ENCODE data around the gene CALN1.
A peak's percentile ranks its signal among the peaks of the same experiment; 100 is the strongest.
"Not testable (repeated sequence)": the region's sequence is repeated elsewhere in the genome, so short reads cannot be mapped to it uniquely, and the experiment has no call there.

CALN1 gene

DNA sequence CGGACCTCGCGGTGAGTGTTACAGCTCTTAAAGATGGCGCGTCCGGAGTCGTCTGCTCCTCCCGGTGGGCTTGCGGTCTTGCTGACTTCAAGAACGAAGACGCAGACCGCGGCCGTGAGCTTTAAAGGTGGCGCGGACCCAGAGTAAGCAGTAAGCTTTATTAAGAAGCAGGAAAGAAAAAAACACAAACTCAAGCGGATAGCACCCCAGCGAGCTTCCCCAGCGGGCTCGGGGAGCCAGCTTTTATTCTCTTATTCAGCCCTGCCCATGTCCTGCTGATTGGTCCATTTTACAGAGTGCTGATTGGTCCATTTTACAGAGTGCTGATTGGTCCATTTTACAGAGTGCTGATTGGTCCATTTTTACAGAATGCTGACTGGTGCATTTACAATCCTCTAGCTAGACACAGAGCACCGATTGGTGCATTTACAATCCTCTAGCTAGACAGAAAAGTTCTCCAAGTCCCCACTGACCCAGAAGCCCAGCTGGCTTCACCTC lies at the start of gene CALN1:
Gene CALN1, minus strand, starts transcription at position 218 of the 498 bp plus-strand sequence.
- not testable (repeated sequence) for H3K27ac Mint-ChIP-seq, H3K27me3 Mint-ChIP-seq, H3K36me3 Mint-ChIP-seq, H3K9me3 Mint-ChIP-seq, ATAC-seq, H3K4me3 Mint-ChIP-seq, H3K4me1 Mint-ChIP-seq

DNA sequence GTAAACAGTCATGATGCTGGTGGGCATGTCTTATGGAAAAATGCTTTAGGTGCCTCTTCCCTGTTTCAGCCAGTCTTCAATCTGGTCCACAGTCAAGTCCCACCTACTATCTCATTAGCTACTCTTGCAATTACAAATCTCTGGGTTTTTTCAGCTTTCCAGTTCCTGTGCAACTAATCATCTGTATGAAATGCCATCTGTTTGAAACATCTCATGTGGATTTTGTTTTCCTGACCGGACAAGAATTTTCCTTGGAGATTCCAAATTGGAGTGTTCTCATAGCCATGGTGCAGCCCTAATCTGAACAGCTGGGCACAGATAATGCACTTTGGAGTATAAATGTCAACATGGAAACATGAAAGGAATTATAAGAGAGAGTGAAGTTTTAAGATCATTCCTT lies 41.3 kb upstream of the CALN1 start:
- H3K27ac Mint-ChIP-seq = no peak overlapping the region
- H3K36me3 Mint-ChIP-seq = no peaks in the 10 kb centered on the region
- H3K4me1 Mint-ChIP-seq = no peaks in the 10 kb centered on the region
- H3K4me3 Mint-ChIP-seq = no peak overlapping the region
- ATAC-seq = no peak
- H3K27me3 Mint-ChIP-seq = peaks cover 9% of the 10 kb centered on the region
- H3K9me3 Mint-ChIP-seq = peaks cover 7% of the 10 kb centered on the region

DNA sequence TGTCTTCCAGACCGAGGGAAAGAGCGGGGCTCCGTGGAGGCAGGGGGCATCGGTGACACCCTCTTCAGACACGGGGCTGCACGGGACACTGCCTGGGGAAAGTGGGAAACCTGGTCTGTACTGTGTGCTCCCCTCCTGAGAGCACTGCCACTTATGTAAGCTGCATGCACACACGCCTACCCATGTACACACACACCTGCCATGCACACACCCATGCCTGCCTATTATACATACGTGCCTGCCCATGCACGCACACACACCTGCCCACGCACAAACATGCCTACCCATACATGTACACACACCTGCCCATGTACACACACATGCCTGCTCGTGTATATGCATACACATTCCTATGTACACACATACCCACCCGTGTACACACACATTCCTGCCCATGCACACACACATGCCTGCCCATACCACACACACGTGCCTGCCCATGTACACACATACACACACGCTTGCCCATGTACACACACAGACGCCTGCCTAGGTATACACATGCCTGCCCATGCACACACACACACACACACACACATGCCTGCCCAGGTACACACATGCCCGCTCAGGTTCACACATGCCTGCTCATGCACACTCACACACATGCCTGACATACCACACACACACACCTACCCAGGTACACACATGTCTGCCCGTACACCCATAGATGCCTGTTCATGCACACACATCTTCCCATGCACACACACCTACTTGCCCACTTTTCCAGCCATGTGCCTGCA lies 35.5 kb upstream of the CALN1 start:
- Mint-ChIP-seq H3K36me3 (no peaks in the 10 kb centered on the region), H3K27ac (no peak overlapping the region), H3K4me1 (peaks cover 7% of the 10 kb centered on the region), H3K27me3 (peaks cover 34% of the 10 kb centered on the region), H3K9me3 (peaks cover 7% of the 10 kb centered on the region), H3K4me3 (no peak overlapping the region)
- ATAC-seq = no peak

DNA sequence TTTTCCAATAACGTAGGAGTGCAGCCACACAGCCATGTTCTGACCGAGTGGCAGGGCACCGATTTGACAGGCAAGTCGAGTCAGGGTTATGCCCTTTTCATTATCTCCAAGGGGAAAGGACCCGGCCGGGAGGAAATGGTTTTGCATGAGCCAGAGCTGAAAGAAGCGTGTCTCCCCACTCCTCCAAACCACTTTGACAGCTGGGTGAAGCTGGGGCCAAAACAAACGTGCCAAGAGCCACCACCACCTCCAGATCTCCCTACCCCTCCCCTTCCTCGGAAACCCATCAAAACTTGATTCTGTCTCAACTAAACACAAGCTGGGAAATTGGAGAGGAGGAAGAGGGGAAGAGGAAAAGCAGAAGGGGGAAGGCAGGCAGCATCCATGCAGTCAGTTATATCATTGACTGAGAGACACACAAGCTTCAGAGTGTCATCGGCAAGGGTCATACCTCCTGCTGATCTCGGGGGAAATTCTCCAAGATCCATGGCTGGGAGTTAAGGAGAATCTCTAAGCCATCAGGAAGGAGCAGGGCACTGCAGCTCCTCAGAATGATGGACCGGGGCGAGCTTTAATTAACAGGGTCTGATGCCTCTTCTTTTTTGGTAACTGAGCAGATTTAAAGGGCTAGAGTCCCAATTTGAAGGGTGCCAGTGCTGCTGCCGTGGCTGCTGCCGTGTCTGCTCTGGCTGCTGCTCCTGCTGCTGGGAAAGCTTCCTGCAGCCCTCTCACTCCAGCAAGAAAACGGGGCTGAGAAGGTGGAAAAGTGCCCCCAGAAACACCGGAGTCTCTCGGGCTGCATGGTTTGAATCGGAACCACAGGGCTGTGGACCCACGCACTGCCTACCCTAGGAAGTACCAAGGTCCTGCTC lies 34.7 kb upstream of the CALN1 start:
- Mint-ChIP-seq H3K36me3 (no peaks in the 10 kb centered on the region), H3K9me3 (peaks cover 4% of the 10 kb centered on the region), H3K4me3 (no peak overlapping the region), H3K4me1 (peaks cover 7% of the 10 kb centered on the region), H3K27me3 (peaks cover 34% of the 10 kb centered on the region), H3K27ac (no peak overlapping the region)
- ATAC-seq = no peak

DNA sequence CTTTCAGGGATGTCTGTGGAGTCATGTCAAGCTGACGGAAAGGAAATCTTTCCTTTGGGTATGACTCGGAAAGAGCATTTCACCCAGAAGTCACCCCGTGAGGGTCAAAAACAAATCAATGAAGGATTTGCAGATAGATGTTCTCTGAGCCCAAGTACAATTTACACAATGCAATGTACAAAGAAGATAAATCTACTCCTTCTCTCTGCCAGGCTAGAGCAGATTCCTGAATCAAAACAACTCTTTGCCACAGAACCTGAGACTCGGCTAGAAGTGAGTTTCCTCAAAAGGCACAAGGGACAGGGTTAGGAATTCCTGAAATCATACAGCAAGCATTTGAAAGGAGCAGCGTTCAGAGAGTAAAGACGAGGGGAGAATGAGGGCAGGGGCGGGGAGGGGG lies 34.0 kb upstream of the CALN1 start:
- Mint-ChIP-seq H3K27me3 (peaks cover 34% of the 10 kb centered on the region), H3K36me3 (no peaks in the 10 kb centered on the region), H3K9me3 (peaks cover 4% of the 10 kb centered on the region), H3K27ac (no peak overlapping the region), H3K4me1 (peaks cover 7% of the 10 kb centered on the region), H3K4me3 (no peak overlapping the region)
- no peak for ATAC-seq

DNA sequence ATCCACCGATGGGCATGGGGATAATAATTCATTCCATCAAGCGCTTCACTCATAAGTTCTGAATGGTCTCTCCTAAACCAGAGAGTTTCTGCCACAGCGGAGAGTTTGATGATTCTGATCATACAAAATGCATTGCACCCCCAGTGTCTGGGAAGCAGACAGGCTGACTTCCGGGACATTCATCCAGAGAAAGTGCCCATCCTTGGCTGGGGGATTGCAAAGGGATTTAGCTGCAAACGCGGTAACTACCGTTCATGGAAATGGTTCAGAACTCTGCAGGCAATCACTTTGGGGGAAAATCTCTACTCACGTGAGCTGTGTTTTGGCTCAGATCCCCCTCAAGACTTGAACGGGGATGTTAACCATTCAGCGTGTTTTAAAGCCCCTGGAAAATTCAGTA lies 33.4 kb upstream of the CALN1 start:
- Mint-ChIP-seq H3K4me1 (peaks cover 7% of the 10 kb centered on the region), H3K9me3 (no peaks in the 10 kb centered on the region), H3K27ac (no peak overlapping the region), H3K36me3 (no peaks in the 10 kb centered on the region), H3K4me3 (no peak overlapping the region), H3K27me3 (peaks cover 34% of the 10 kb centered on the region)
- ATAC-seq = no peak

DNA sequence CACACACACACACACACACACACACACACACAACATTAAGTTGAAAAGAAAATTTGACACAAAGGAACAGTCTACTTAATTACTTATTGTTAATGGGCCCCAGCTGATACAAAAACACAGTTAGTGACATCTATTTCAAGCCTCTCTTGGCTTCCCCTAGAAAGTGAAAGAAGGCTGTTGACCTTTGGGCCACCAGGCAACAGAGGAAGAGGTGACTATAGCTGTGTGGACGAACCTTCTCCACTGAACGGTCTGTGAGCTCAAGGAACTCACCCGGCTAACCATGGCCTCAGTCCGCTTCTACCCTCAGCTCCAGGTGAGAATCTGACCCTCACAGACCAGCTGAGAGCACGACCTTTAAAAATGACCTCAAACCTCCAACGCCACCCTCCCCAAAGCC lies 32.9 kb upstream of the CALN1 start:
- Mint-ChIP-seq H3K4me3 (no peak overlapping the region), H3K27me3 (peaks cover 34% of the 10 kb centered on the region)

DNA sequence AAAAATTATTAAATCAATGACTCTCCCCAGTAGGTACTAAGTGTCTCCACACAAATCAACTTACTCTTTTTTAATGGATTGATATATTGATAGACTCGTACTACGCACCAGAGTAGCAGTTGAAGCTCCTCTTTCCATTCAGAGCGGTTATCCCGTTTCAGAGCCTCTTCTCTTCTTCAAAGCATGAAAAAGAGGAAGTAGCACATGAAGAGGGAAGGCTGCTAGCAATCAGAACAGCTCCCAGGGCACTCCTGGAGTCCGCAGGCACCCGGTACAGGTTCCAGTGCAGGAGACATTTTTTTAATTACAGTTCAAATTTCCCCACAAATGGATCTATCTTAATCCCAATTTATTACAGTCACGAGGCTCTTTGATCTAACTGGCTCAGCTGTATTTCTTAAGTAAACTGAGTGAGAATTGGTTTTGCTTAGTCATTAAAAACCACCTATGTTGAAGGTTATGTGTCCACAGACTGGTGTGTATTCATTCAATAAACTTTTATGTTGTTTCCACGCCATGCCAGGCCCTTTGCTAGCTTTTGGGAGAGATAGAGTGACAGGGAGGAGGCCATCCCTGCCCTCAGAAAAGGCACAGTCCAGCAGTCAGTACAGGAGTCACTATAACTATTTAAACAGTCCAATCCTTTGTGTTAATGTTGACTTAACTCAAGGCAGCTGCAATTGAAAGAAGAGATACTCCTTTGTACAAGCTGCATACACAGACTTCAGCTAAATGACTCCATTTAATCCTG lies 32.1 kb upstream of the CALN1 start:
- H3K4me1 Mint-ChIP-seq = peaks cover 7% of the 10 kb centered on the region
- H3K4me3 Mint-ChIP-seq = no peak overlapping the region
- ATAC-seq = no peak
- H3K27me3 Mint-ChIP-seq = peaks cover 34% of the 10 kb centered on the region
- H3K9me3 Mint-ChIP-seq = no peaks in the 10 kb centered on the region
- no peak overlapping the region for H3K27ac Mint-ChIP-seq
- H3K36me3 Mint-ChIP-seq = no peaks in the 10 kb centered on the region

More for the DNA sequence above, 32.9 kb upstream of the CALN1 start:
- Mint-ChIP-seq H3K36me3 (no peaks in the 10 kb centered on the region), H3K4me1 (peaks cover 7% of the 10 kb centered on the region), H3K27ac (no peak overlapping the region), H3K9me3 (no peaks in the 10 kb centered on the region)
- ATAC-seq = peak; percentile 43

DNA sequence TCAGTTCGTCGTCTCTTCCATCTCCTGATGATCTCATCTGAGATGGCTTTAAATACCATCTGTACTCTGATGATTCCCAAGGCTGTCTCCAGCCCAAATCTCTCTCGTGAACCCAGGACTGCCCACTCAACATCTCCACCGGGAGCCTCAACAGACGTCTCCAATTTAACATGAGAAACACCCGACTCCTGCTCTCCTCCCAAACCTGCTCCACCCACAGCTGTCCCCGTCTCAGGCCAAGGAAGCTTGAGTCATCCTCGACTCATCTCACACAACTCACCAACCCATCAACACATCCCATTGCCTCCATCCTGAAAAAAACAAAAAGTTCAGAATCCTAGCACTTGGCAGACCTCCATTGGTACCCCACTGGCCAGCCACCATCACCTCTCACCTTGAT lies 29.7 kb upstream of the CALN1 start:
- Mint-ChIP-seq H3K9me3 (peaks cover 5% of the 10 kb centered on the region), H3K4me3 (no peak overlapping the region), H3K36me3 (no peaks in the 10 kb centered on the region), H3K4me1 (peaks cover 7% of the 10 kb centered on the region), H3K27me3 (peaks cover 34% of the 10 kb centered on the region), H3K27ac (no peak overlapping the region)
- ATAC-seq = no peak

DNA sequence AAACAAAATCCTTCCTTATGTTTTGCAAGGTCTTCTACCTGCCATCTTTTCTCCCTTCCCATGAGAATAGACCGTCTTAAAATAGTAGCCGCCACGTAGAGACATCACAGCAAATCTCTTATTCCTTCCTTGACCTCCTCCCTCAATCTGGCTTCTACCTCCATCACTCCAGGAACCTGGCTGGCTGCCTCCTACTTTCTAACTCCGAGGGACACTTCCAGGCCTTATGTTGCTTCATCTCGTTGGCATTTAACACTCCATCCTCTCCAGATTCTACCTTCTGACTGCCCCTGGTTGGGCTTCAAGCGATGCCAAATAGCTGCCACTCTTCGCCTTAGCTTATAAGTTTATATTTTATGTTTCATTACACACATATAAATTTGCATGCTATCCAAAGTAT lies 26.4 kb upstream of the CALN1 start:
- Mint-ChIP-seq H3K27ac (no peak overlapping the region), H3K4me1 (no peaks in the 10 kb centered on the region), H3K9me3 (peaks cover 5% of the 10 kb centered on the region), H3K36me3 (no peaks in the 10 kb centered on the region), H3K27me3 (peaks cover 6% of the 10 kb centered on the region), H3K4me3 (no peak overlapping the region)
- ATAC-seq = no peak

DNA sequence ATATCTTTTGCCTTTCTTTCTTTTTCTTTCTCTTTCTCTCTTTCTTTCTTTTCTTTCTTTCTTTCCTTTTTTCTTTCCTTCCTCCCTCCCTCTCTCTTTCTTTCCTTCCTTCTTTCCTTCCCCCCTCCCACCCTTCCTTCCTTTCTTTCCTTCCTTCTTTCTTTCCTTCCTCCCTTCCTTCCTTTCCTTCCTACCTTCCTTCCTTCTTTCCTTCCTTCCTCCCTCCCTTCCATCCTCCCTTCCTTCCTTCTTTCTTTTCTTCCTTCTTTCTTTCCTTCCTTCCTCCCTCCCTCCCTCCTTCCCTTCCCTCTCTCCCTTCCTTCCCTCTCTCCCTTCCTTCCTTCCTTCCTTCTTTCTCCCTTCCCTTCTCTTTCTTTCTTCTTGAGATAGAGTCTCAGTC lies 25.5 kb upstream of the CALN1 start:
- no peak for ATAC-seq
- H3K4me1 Mint-ChIP-seq = no peaks in the 10 kb centered on the region
- H3K4me3 Mint-ChIP-seq = no peak overlapping the region
- no peaks in the 10 kb centered on the region for H3K27me3 Mint-ChIP-seq
- H3K9me3 Mint-ChIP-seq = peaks cover 5% of the 10 kb centered on the region
- no peaks in the 10 kb centered on the region for H3K36me3 Mint-ChIP-seq
- H3K27ac Mint-ChIP-seq = no peak overlapping the region

DNA sequence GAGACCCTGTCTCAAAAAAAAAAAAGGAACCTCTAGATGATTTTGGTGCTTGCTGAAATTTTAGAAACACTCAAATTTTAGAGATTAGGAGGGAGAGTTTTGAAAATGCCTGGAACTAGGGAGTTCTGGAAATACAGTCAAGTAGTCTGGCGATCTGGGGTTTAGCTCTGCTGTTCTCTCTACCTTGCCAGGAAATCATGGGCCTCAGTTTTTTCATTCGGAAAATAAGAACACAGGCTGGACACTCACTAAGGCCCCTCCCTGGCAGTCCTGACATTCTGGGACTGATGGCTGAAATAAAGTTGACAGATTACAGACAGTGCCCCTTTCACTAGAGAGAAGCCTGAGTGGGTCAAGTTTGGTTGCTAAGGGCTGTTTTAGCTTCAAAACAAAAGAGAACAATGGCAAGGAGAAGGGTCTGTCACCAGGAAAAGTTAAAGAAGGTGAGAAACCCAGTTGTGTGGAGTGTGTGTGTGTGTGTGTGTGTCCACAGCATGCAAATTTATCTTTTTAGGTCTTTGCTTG lies 25.0 kb upstream of the CALN1 start:
- Mint-ChIP-seq H3K27me3 (no peaks in the 10 kb centered on the region), H3K4me1 (no peaks in the 10 kb centered on the region), H3K36me3 (no peaks in the 10 kb centered on the region), H3K9me3 (peaks cover 8% of the 10 kb centered on the region), H3K4me3 (no peak overlapping the region), H3K27ac (no peak overlapping the region)
- no peak for ATAC-seq

DNA sequence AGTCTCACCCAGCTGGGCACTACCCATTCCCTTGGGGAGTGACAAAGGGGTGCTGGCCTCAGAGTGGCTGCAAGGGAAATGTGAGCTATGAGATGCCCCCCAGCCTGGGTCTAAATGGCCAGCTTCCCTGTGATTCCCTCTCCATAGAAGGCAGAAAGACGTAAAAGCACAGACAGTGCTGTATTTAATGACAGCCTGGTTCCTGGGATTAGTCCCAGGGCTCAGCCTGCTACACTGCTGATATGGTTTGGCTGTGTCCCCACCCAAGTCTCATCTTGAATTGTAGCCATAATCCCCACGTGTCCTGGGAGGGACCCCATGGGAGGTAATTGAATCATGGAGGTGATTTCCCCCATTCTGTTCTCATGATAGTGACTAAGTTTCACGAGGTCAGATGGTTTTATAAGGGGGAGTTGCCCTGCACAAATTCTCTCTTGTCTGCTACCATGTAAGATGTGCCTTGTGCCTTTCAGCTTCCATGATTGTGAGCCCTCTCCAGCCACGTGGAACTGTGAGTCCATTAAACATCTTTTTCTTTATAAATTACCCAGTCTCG lies 23.9 kb upstream of the CALN1 start:
- Mint-ChIP-seq H3K27me3 (no peaks in the 10 kb centered on the region), H3K4me3 (no peak overlapping the region)

DNA sequence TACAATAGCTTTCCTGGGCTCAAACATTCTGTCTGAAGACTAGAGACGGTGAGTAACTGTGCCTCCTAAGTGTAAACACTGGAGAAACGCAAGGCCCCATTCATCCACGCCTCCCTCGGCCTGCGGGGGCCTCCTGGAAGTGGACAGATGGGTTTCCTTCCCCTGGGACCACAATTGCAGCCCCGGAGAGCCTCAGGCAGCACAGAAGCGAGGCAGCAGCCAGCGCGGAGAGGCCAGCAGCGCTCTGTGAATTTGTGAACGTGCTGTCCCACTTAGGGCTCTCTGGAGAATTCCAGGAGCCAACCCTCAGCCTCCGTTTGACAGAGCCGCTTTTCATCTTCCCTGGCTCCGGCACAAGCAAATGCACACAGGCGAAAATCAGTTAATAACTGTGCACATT lies 23.2 kb upstream of the CALN1 start:
- H3K36me3 Mint-ChIP-seq = no peaks in the 10 kb centered on the region
- no peaks in the 10 kb centered on the region for H3K4me1 Mint-ChIP-seq
- no peak overlapping the region for H3K27ac Mint-ChIP-seq
- H3K27me3 Mint-ChIP-seq = no peaks in the 10 kb centered on the region
- no peak for ATAC-seq
- H3K9me3 Mint-ChIP-seq = peaks cover 10% of the 10 kb centered on the region
- H3K4me3 Mint-ChIP-seq = no peak overlapping the region

More for the DNA sequence above, 23.9 kb upstream of the CALN1 start:
- no peaks in the 10 kb centered on the region for H3K36me3 Mint-ChIP-seq
- H3K4me1 Mint-ChIP-seq = no peaks in the 10 kb centered on the region
- ATAC-seq = no peak
- H3K9me3 Mint-ChIP-seq = peaks cover 10% of the 10 kb centered on the region
- H3K27ac Mint-ChIP-seq = no peak overlapping the region

DNA sequence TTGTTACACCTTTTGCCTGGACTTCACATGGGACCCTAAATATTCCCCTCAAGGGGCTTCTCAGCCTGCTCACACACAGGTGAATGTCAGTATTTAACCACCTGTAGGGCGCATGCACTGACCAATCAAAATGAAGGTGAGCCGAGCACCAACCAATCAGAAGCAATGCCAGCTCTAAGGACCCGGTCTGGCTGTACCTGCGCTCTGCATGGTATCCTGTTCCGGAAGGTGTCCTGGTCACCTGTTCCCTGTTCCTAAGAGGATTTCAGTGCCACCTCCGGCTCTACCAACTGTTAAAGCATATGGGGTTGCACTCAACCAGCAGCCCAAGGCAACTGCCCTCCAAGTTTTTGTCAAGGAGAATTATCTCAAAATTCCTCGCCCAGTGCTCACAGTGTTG lies 18.4 kb upstream of the CALN1 start:
- no peaks in the 10 kb centered on the region for H3K36me3 Mint-ChIP-seq
- no peak overlapping the region for H3K27ac Mint-ChIP-seq
- H3K9me3 Mint-ChIP-seq = peaks cover 8% of the 10 kb centered on the region
- no peak overlapping the region for H3K4me3 Mint-ChIP-seq
- H3K4me1 Mint-ChIP-seq = no peaks in the 10 kb centered on the region
- H3K27me3 Mint-ChIP-seq = peaks cover 16% of the 10 kb centered on the region
- ATAC-seq = no peak
